GM19372 (cell line): Measurements from ENCODE around the gene UGT3A2.

Experiments used
- ATAC-seq: cut with Tn5 transposase; IDR thresholded peaks from one replicate; pipeline ENCODE4 v1.9.1; 2021; ENCODE audit warnings: mild to moderate bottlenecking, low read depth, moderate library complexity; ENCODE audit not compliant: unreplicated experiment

UGT3A2 gene

GRCh38 chr5:36017004-36017403, 49.7 kb downstream of the UGT3A2 start:
- ATAC-seq: no peak

DNA sequence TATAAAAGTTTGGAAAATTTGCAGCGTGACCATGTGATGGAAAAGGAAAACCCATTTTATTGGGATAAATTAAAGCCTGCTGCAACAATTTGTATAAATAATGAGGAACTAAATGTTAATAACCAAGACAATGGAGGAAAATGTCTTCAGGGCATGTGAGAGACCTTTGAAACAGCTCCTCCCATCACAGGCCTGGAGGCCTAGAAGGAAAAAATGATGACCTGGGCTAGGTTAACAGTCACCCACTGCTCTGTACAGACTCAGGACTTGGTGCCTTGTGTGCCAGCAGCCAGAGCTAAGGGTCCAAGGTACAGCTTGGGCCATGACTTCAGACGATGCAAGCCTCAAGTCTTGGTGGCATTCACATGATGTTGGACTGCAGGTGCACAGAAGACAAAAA, 53.5 kb downstream of the UGT3A2 start:
- no peak for ATAC-seq

DNA sequence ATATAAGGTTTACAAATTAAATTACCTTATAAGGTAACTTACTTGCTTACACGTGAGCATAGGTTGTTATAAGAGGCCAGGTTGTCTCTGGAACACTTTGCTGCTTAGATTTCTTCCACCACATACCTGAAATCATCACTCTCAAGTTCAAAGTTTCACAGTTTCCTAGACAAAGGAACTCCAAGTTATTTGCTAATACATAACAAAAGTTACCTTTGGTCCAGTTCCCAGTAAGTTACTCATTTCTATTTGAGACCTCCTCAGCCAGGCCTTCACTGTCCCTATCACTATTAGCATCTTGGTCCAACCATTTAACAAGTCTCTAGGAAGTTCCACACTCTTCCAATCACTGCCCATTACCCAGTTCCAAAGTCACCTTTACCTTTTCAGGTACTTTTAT, 57.0 kb downstream of the UGT3A2 start:
- ATAC-seq: no peak

GRCh38 chr5:36007366-36007765, 59.3 kb downstream of the UGT3A2 start:
- ATAC-seq: no peak

DNA sequence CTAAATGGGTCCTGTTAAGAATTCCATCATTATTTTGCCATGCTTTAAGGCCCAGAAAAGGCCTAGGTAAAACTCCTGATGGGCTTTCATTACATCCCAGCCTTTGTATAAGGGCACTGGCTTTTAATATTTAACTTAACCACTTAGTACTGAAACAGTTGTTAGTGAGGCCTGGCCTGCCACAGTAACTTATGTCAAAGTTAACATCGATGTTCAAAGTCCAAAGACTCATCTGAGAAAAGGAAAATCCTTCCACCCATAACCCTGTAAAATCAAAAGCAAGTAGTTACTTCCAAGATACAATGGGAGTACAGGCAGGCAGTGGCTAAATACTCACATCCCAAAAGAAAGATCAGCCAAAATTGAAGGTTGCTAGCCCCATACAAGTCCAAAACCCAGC, 60.5 kb downstream of the UGT3A2 start:
- ATAC-seq: no peak

- no peak for ATAC-seq
These were observed 65.7 kb downstream of the UGT3A2 start for GRCh38 chr5:36001032-36001431.

DNA sequence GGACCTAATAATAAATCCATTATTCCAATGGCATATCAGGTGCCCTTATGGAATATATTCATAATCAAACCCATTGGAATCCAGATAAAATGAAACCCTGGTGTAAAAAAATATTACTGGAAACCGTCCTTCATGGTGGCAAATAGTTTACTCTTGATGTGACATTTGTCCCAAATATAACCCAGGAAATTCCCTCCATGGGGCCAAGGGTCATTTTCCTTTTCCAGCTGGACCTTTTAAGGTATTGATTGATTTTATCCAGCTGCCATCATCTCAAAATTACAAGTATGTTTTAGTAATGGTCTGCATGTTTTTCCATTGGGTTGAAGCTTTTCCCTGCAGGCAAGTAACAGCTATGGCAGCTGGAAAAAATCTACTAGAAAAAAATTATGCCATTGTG, 67.1 kb downstream of the UGT3A2 start:
- no peak for ATAC-seq

DNA sequence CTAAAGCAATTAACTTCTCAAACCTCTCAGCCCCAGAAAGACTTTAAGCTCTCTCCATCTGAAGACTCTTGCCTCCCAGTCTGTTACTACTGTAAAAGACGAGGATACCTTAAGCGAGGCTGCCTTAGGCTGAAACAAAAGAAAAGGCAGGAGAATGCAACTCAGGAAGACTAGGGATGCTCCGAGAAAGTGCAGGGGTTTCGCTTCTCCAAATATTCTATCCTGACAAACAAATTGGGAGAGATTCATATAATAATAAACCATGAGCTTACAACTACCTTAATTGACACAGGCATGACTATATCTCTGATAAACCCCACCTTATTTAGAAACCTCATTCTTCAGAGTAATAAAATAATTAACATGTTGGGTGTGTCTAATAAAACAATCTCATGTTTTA, 70.6 kb downstream of the UGT3A2 start:
- ATAC-seq: no peak

DNA sequence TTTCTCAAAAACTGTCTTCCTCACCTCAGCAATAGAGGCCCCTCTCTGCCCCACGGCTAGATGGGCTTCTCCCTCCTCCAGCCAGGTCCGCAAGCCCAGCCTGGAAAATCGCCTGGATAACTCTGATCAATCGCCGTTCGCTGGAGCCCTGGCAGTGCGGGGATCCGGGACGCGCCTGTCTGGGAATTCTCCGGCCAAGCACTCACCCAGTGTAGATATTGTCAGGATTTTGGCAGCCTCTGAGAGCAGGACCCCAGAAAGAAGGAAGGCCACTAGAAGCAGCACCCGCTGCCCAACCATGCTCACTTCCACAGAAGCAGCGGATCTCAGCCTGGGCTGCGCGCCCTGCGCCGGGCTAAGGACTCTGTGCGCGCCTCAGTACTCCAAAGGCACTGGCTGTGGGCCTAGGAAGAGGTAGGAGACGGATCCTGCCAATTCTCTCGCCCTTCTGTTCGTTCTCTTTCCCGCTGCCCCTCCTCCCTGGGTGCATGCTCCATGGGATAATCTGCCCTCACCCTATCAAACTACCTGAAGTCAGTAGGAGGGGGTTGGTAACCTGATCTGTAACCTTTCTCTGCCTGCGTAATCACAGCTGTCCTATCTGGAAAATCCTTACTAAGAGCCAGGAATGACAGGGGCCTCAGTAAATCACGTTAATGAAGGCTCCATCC, 75.6 kb downstream of the UGT3A2 start, which contains the start of gene UGT3A1:
TSS of gene UGT3A1 (minus strand) at position 450 of the 671 bp plus-strand sequence. CDS start at position 300, 150 bp downstream.
- ATAC-seq: no peak

DNA sequence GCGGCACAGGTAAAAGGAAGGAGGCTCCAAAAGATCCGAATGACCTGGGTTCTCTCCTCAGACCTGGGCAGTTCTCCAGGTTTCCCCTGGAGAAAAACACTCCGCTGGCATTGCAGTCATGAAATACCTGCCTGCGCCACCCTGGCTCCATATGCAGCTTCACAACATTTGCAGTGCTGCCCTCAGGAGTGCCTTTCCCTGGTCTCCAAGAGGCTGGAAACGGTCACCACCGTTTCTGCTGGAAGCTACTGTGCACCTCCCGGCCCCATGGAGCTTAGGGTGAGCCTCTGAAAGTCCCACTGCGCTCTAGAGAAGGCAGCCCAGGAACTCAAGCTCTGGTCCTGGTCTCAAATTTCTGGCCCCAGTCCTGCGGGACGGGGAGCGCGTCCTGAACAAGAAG, 76.2 kb downstream of the UGT3A2 start:
- ATAC-seq: no peak

GRCh38 chr5:35988529-35988928, 78.2 kb downstream of the UGT3A2 start:
- ATAC-seq: no peak

DNA sequence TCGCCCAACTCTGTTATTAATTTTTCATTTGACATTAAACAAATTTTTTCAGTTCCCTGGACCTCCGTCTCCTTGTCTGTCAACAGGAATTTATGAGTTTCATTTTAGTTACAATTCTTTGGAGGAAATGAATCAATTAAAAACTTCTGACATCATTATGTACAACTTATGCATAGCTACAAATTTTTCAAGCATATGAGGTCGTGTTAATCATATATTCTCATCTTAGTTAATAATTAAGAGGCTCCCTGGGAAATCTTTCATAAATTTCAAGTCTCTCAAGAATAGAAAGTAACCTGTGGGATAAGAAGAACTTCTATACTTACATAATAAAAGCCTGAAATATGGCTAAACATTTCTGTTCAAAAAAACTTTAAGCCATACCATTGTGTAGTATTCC, 78.9 kb downstream of the UGT3A2 start:
- ATAC-seq: no peak
